BLaER1 (cell line): ENCODE measurements around the gene SPATS2L.

Experiments used
- H3K27ac ChIP-seq: shearing (Covaris generic); formaldehyde crosslinking; 2 replicates; pipeline ENCODE4 v1.8.1; 2022
- H3K27me3 ChIP-seq: shearing (Covaris generic); formaldehyde crosslinking; 2 replicates; pipeline ENCODE4 v1.8.1; 2022
- H3K36me3 ChIP-seq: shearing (Covaris generic); formaldehyde crosslinking; 2 replicates; pipeline ENCODE4 v1.8.1; 2022
- H3K4me1 ChIP-seq: shearing (Covaris generic); formaldehyde crosslinking; 2 replicates; pipeline ENCODE4 v1.8.1; 2022
- H3K4me2 ChIP-seq: shearing (Covaris generic); formaldehyde crosslinking; 2 replicates; pipeline ENCODE4 v1.8.1; 2022
- H3K4me3 ChIP-seq: shearing (Covaris generic); formaldehyde crosslinking; 2 replicates; pipeline ENCODE4 v1.8.1; 2022
- H3K9ac ChIP-seq: shearing (Covaris generic); formaldehyde crosslinking; 2 replicates; pipeline ENCODE4 v1.8.1; 2022
- H3K9me3 ChIP-seq: shearing (Covaris generic); formaldehyde crosslinking; 2 replicates; pipeline ENCODE4 v1.8.1; 2022
- H4K20me1 ChIP-seq: shearing (Covaris generic); formaldehyde crosslinking; 2 replicates; pipeline ENCODE4 v1.8.1; 2022
- Cebpa-rat ChIP-seq: shearing (Covaris generic); IDR thresholded peaks from 2 replicates; pipeline ENCODE4 v1.8.1; 2022

The SPATS2L gene

GRCh38 chr2:200330351-200331060 is 24.0 kb downstream of the SPATS2L start:
- Histone ChIP-seq H3K27ac (no peak overlapping the region), H3K9ac (no peak overlapping the region), H3K27me3 (no peaks in the 10 kb centered on the region), H3K4me1 (peaks cover 11% of the 10 kb centered on the region; the same call in 1 of the 2 replicates), H3K9me3 (peaks cover 5% of the 10 kb centered on the region; the same call in 1 of the 2 replicates), H3K4me2 (peak overlapping the region; percentile 5; the same call in 1 of the 2 replicates), H3K4me3 (no peak overlapping the region), H4K20me1 (no peaks in the 10 kb centered on the region), H3K36me3 (peaks cover 11% of the 10 kb centered on the region; the same call in 1 of the 2 replicates)
- no peak for TF ChIP-seq Cebpa-rat

DNA sequence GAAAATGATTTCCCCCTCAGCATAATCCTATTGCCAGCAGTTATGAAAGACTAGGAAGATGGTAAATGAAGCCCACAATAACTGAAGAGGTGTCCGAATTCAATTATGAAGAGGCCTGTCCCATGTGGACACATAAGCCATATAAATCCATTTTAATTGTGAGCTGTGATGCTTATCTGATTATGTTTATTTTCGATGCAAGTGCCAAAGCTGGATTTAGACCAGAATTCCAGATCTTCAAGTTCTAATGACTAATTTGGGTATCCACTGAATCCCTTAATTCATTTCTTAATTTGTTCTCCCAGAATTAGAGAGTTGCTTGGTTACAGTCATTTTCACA is 24.5 kb downstream of the SPATS2L start:
- Histone ChIP-seq H3K4me1 (peaks cover 11% of the 10 kb centered on the region; the same call in 1 of the 2 replicates), H3K4me2 (no peak overlapping the region), H3K9ac (no peak overlapping the region), H3K27ac (no peak overlapping the region), H3K27me3 (no peaks in the 10 kb centered on the region), H3K4me3 (no peak overlapping the region), H3K36me3 (peaks cover 11% of the 10 kb centered on the region; the same call in 1 of the 2 replicates), H3K9me3 (peaks cover 5% of the 10 kb centered on the region; the same call in 1 of the 2 replicates), H4K20me1 (no peaks in the 10 kb centered on the region)
- no peak for TF ChIP-seq Cebpa-rat

- Histone ChIP-seq H4K20me1 (no peaks in the 10 kb centered on the region), H3K9ac (no peak overlapping the region), H3K4me2 (no peak overlapping the region), H3K4me3 (no peak overlapping the region), H3K36me3 (peaks cover 11% of the 10 kb centered on the region; the same call in 1 of the 2 replicates), H3K27me3 (no peaks in the 10 kb centered on the region), H3K4me1 (peaks cover under 1% of the 10 kb centered on the region; the same call in 1 of the 2 replicates), H3K9me3 (peaks cover 5% of the 10 kb centered on the region; the same call in 1 of the 2 replicates), H3K27ac (no peak overlapping the region)
- TF ChIP-seq Cebpa-rat: no peak
These were observed 29.2 kb downstream of the SPATS2L start for GRCh38 chr2:200335657-200336056.

- Histone ChIP-seq H3K4me1 (no peaks in the 10 kb centered on the region), H3K9ac (no peak overlapping the region), H3K4me3 (no peak overlapping the region), H3K27ac (no peak overlapping the region), H3K9me3 (peaks cover 5% of the 10 kb centered on the region; the same call in 1 of the 2 replicates), H3K36me3 (peaks cover 3% of the 10 kb centered on the region; the same call in 1 of the 2 replicates), H3K4me2 (no peak overlapping the region), H3K27me3 (no peaks in the 10 kb centered on the region), H4K20me1 (no peaks in the 10 kb centered on the region)
- no peak for TF ChIP-seq Cebpa-rat
These were observed 30.6 kb downstream of the SPATS2L start for GRCh38 chr2:200336980-200337615.

- H3K36me3 ChIP-seq: no peaks in the 10 kb centered on the region
- peaks cover 5% of the 10 kb centered on the region; the same call in 1 of the 2 replicates for H3K9me3 ChIP-seq
- H3K4me3 ChIP-seq: no peak overlapping the region
- H3K4me2 ChIP-seq: no peak overlapping the region
- TF ChIP-seq Cebpa-rat: no peak
- H3K27me3 ChIP-seq: no peaks in the 10 kb centered on the region
- no peak overlapping the region for H3K9ac ChIP-seq
- H3K27ac ChIP-seq: no peak overlapping the region
- H3K4me1 ChIP-seq: no peaks in the 10 kb centered on the region
- H4K20me1 ChIP-seq: no peaks in the 10 kb centered on the region
These were observed 31.1 kb downstream of the SPATS2L start for GRCh38 chr2:200337621-200338020.

DNA sequence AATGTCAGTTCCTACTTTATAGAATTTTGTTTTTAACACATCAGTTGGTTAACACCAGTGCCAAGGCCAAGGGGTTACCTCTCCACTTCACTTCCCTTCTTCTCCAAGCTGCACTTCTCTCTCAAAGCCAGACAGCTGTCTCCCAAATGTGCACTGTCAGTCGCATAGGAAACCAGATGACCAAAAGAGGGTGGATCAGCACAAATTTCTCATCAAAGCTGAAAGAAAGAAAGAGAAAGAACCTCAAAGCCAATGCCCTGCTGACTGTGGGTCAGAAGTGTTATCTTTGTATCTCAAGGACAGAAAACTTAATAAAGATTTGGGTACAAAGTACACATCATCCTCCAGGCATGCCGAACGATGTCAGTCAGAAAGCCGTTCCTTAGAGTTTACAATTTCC is 32.2 kb downstream of the SPATS2L start:
- Histone ChIP-seq H3K4me3 (no peak overlapping the region), H3K9ac (no peak overlapping the region), H3K27me3 (no peaks in the 10 kb centered on the region), H4K20me1 (no peaks in the 10 kb centered on the region), H3K4me2 (no peak overlapping the region), H3K9me3 (no peaks in the 10 kb centered on the region), H3K36me3 (0 out of 2 replicates have a peak, but pooled peaks cover 3% of the 10 kb centered on the region), H3K27ac (no peak overlapping the region), H3K4me1 (no peaks in the 10 kb centered on the region)
- no peak for TF ChIP-seq Cebpa-rat

DNA sequence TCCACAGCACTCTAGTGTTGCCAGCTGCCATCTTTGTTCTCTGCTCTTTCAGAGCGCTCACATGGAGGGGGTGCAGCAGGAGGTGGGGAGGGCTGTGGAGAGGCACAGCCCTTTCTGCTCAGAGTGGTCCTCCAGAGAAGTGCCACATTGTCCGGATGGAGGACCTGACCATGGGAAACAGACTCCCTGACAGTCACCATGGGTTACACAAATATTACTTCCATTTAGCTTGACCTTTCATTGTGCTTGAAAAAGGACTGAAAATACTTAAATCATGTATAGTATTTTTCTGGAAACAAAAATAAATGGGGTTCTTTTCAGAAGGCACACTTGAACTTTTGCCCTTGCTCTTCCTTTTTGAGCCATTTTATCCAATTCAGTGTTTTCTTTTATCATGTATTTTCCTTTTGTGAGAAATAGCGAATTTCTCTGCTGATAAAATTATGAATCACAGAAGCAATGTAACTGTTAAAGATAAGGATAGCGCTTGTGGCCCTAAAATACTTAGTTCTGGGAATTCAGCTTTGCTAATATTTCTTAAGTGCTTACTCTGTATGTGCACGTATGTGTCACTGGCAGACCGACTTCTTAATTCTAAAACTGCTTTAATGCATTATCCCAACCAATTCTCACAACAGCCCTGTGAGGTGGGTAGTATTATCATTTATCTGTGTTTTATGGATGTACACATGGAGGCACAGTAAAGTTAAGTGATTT is 34.2 kb downstream of the SPATS2L start:
- no peaks in the 10 kb centered on the region for H4K20me1 ChIP-seq
- H3K4me2 ChIP-seq: no peak overlapping the region
- no peaks in the 10 kb centered on the region for H3K27me3 ChIP-seq
- TF ChIP-seq Cebpa-rat: no peak
- no peak overlapping the region for H3K9ac ChIP-seq
- H3K9me3 ChIP-seq: peaks cover 6% of the 10 kb centered on the region; the same call in 1 of the 2 replicates
- H3K36me3 ChIP-seq: 0 out of 2 replicates have a peak, but pooled peaks cover 3% of the 10 kb centered on the region
- no peaks in the 10 kb centered on the region for H3K4me1 ChIP-seq
- no peak overlapping the region for H3K27ac ChIP-seq
- no peak overlapping the region for H3K4me3 ChIP-seq

DNA sequence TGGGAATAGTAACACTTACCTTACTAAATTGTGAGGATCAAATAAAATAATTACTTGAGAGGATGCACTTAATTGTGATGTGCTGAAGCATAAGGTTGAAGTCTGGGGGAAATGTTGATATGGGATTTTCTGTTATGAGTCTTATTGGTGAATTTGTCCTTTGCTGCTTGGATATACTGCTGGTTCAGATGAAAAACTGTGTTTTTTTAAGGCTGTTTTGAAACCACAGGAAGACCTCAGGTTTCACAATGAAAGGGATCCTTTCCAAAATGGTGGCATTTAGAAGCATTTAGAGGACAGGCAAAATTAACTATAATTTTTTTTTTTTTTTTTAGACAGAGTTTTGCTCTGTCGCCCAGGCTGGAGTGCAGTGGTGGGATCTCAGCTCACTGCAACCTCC is 34.9 kb downstream of the SPATS2L start:
- Histone ChIP-seq H3K4me2 (no peak overlapping the region), H3K9ac (no peak overlapping the region), H3K9me3 (peaks cover 6% of the 10 kb centered on the region; the same call in 1 of the 2 replicates), H3K27ac (no peak overlapping the region), H3K27me3 (no peaks in the 10 kb centered on the region), H3K4me3 (no peak overlapping the region), H3K36me3 (0 out of 2 replicates have a peak, but pooled peaks cover 3% of the 10 kb centered on the region), H3K4me1 (no peaks in the 10 kb centered on the region), H4K20me1 (no peaks in the 10 kb centered on the region)
- no peak for TF ChIP-seq Cebpa-rat

- Histone ChIP-seq H3K36me3 (0 out of 2 replicates have a peak, but pooled peaks cover 3% of the 10 kb centered on the region), H3K27me3 (no peaks in the 10 kb centered on the region), H3K9ac (no peak overlapping the region), H3K27ac (no peak overlapping the region), H3K4me2 (no peak overlapping the region), H3K9me3 (peaks cover 6% of the 10 kb centered on the region; the same call in 1 of the 2 replicates), H3K4me3 (no peak overlapping the region), H4K20me1 (no peaks in the 10 kb centered on the region), H3K4me1 (no peaks in the 10 kb centered on the region)
- TF ChIP-seq Cebpa-rat: no peak
These were observed 35.7 kb downstream of the SPATS2L start for GRCh38 chr2:200342235-200342634.
